ENCODE data around the gene CDK11A. TPM values are rescaled to one million over a fixed set of nuclear protein-coding genes. Genes with fewer than 3 reads are reported as not detected.

CDK11A gene
- total and polyA plus RNA-seq, 4 donors = 16.5 to 45.1 (median 27.3) TPM

DNA sequence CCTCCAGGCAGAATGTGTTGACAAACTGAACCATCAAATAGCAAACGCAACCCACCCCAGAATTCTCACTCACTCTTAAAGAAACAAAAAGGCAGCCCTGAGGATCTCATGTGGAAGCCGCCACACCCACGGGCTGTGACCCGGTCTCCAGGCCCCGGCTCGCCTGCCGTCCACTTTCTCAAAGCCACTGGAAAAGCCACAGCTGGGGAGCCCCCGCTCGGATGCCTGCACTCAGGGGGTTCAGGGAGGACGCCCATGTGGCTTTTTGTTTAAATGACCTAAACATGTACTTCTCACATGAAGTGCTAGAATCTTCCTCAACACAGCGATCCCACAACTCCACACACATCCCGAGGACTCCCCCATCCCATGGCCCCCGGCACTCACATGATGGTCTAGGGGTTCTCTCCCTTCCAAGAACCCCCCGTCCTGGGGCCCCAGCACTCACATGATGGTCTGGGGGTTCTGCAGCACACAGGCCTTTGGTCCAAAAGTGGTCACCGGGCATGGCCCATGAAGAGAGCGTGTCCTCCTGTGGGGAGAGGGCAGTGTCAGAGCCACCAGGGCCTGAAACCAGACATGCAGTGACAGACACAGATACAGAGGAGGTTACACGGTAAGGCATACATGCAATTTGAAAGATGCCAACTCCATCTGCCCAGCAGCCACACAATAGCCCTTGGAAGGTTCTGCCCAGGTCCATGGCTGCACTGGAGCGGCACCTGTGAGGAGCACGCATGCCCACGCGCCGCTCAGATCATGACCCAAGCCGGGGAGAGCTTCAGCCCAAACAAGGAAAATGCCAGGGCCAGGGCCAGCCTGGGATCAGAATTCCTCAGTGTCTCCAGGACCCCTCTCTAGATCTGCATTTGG lies 37.6 kb upstream of the CDK11A start:
- TF ChIP-seq, protein P1, sequence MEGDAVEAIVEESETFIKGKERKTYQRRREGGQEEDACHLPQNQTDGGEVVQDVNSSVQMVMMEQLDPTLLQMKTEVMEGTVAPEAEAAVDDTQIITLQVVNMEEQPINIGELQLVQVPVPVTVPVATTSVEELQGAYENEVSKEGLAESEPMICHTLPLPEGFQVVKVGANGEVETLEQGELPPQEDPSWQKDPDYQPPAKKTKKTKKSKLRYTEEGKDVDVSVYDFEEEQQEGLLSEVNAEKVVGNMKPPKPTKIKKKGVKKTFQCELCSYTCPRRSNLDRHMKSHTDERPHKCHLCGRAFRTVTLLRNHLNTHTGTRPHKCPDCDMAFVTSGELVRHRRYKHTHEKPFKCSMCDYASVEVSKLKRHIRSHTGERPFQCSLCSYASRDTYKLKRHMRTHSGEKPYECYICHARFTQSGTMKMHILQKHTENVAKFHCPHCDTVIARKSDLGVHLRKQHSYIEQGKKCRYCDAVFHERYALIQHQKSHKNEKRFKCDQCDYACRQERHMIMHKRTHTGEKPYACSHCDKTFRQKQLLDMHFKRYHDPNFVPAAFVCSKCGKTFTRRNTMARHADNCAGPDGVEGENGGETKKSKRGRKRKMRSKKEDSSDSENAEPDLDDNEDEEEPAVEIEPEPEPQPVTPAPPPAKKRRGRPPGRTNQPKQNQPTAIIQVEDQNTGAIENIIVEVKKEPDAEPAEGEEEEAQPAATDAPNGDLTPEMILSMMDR (IDR thresholded peaks at IDR 0.05; ENCODE audit: control extremely low read depth, extremely low read depth) = no peak
- H3K27ac ChIP-seq (ENCODE audit: low read depth in 1 of 2, low read length in 1 of 2) = no peak overlapping the region
- DNase-seq (no peak), ATAC-seq (ENCODE audit: insufficient read depth, low FRiP score) (no peak)
- no peak overlapping the region for H3K9ac ChIP-seq (ENCODE audit: insufficient read depth in 1 of 2, low read length in 2 of 2)
- no peak overlapping the region for H3K4me3 ChIP-seq
- peaks cover 0 to 13% (median 0%) of the 10 kb centered on the region in 5 donors for H3K4me1 ChIP-seq (ENCODE audit: control insufficient read depth in 5 of 5, insufficient read depth in 5 of 5, low read length in 5 of 5)
- no peaks in the 10 kb centered on the region for H3K9me3 ChIP-seq (ENCODE audit: control insufficient read depth in 4 of 4, insufficient read depth in 3 of 4, low read length in 3 of 4)
- 98% methylated on average over 23 of the region's 23 CpGs for WGBS, 2 donors
- peaks cover 3 to 57% (median 19%) of the 10 kb centered on the region in 4 donors for H3K36me3 ChIP-seq (ENCODE audit: control insufficient read depth in 4 of 4, insufficient read depth in 4 of 4, low read length in 4 of 4)
- no peaks in the 10 kb centered on the region for H3K27me3 ChIP-seq (ENCODE audit: control insufficient read depth in 3 of 3, insufficient read depth in 3 of 3, low read length in 2 of 3)

DNA sequence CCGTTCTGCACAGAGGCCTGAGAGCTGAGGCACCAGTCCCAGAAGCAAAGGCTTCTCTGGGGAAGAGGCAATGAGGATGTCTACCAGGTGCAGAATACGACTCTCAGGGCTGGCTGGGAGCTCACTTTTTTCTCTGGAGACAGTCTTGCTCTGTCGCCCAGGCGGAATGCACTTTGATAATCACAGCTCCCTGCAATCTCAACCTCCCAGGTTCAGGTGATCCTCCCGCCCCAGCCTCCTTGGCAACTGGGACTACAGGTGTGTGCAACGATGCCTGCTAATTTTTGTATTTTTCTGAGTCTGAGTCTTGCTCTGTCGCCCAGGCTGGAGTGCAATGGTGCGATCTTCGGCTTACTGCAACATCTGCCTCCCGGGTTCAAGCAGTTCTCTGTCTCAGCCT lies 36.6 kb upstream of the CDK11A start:
- Histone ChIP-seq H3K9me3 (ENCODE audit: control insufficient read depth in 4 of 4, insufficient read depth in 3 of 4, low read length in 3 of 4) (no peaks in the 10 kb centered on the region), H3K27ac (ENCODE audit: low read depth in 1 of 2, low read length in 1 of 2) (no peak overlapping the region), H3K27me3 (ENCODE audit: control insufficient read depth in 3 of 3, insufficient read depth in 3 of 3, low read length in 2 of 3) (no peaks in the 10 kb centered on the region), H3K36me3 (ENCODE audit: control insufficient read depth in 4 of 4, insufficient read depth in 4 of 4, low read length in 4 of 4) (peaks cover 7 to 67% (median 22%) of the 10 kb centered on the region in 4 donors), H3K4me3 (no peak overlapping the region), H3K4me1 (ENCODE audit: control insufficient read depth in 5 of 5, insufficient read depth in 5 of 5, low read length in 5 of 5) (peaks cover 0 to 13% (median 0%) of the 10 kb centered on the region in 5 donors), H3K9ac (ENCODE audit: insufficient read depth in 1 of 2, low read length in 2 of 2) (no peak overlapping the region)
- no peak for DNase-seq
- TF ChIP-seq, protein P1 (IDR thresholded peaks at IDR 0.05; ENCODE audit: control extremely low read depth, extremely low read depth) = no peak
- no peak for ATAC-seq (ENCODE audit: insufficient read depth, low FRiP score)
- WGBS, 2 donors = 97 to 98% methylated on average over 10 of the region's 10 CpGs

DNA sequence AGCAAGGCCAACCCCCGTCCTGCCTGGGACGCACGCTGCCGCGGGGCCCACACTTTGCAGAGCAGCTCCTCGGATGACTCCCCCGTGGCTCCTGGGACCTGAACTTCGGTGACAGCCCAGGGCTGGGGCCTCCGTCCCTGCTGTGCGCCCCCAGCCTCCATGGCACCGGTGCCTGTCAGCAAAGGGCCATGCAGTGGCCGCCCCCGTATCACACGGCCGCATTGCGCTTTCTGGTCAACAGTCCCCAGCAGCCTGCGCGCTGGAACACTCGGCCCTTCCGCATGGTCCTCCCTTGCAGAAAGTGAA lies 36.1 kb upstream of the CDK11A start:
- TF ChIP-seq, protein P1 (IDR thresholded peaks at IDR 0.05; ENCODE audit: control extremely low read depth, extremely low read depth) = no peak
- Histone ChIP-seq H3K27ac (ENCODE audit: low read depth in 1 of 2, low read length in 1 of 2) (no peak overlapping the region), H3K4me3 (no peak overlapping the region), H3K4me1 (ENCODE audit: control insufficient read depth in 5 of 5, insufficient read depth in 5 of 5, low read length in 5 of 5) (peaks cover 0 to 13% (median 0%) of the 10 kb centered on the region in 5 donors), H3K9ac (ENCODE audit: insufficient read depth in 1 of 2, low read length in 2 of 2) (no peak overlapping the region), H3K27me3 (ENCODE audit: control insufficient read depth in 3 of 3, insufficient read depth in 3 of 3, low read length in 2 of 3) (no peaks in the 10 kb centered on the region), H3K36me3 (ENCODE audit: control insufficient read depth in 4 of 4, insufficient read depth in 4 of 4, low read length in 4 of 4) (peaks cover 7 to 69% (median 22%) of the 10 kb centered on the region in 4 donors), H3K9me3 (ENCODE audit: control insufficient read depth in 4 of 4, insufficient read depth in 3 of 4, low read length in 3 of 4) (no peaks in the 10 kb centered on the region)
- WGBS, 2 donors = 97% methylated on average over 20 of the region's 20 CpGs
- DNase-seq (no peak), ATAC-seq (ENCODE audit: insufficient read depth, low FRiP score) (no peak)

All from lung (tissue), 12 donors.